ENCODE data around the gene TRIM68.

Gene TRIM68

GRCh38 chr11:4606231-4607015 is 1.6 kb downstream of the TRIM68 start:
- no peak for DNase-seq (ENCODE audit: low read depth)

GRCh38 chr11:4605057-4605456 is 3.0 kb downstream of the TRIM68 start:
- no peak for DNase-seq (ENCODE audit: low read depth)

GRCh38 chr11:4593739-4594138 is 14.3 kb downstream of the TRIM68 start, which contains the start of gene OR52I1:
Gene OR52I1, plus strand, starts transcription at chr11:4594039. Its CDS starts 0 bp downstream, at chr11:4594039.
- DNase-seq (ENCODE audit: low read depth) = no peak

- no peak for DNase-seq (ENCODE audit: low read depth)
Observed at GRCh38 chr11:4589017-4589416, 19.0 kb downstream of the TRIM68 start.

- no peak for DNase-seq (ENCODE audit: low read depth)
Observed at GRCh38 chr11:4581443-4581842, 26.6 kb downstream of the TRIM68 start, which contains the start of gene OR52I2. Gene OR52I2, plus strand, starts transcription at chr11:4581743.

- no peak for DNase-seq (ENCODE audit: low read depth)
Observed at GRCh38 chr11:4580124-4580523, 27.9 kb downstream of the TRIM68 start.

GRCh38 chr11:4578624-4579023 is 29.4 kb downstream of the TRIM68 start:
- no peak for DNase-seq (ENCODE audit: low read depth)

- DNase-seq (ENCODE audit: low read depth) = no peak
Observed at GRCh38 chr11:4577761-4578160, 30.3 kb downstream of the TRIM68 start.

GRCh38 chr11:4576880-4577279 is 31.2 kb downstream of the TRIM68 start:
- no peak for DNase-seq (ENCODE audit: low read depth)

- DNase-seq (ENCODE audit: low read depth) = no peak
Observed at GRCh38 chr11:4569075-4569474, 39.0 kb downstream of the TRIM68 start.

- no peak for DNase-seq (ENCODE audit: low read depth)
Observed at GRCh38 chr11:4565371-4565770, 42.7 kb downstream of the TRIM68 start.

GRCh38 chr11:4560467-4560866 is 47.6 kb downstream of the TRIM68 start:
- DNase-seq (ENCODE audit: low read depth) = no peak

GRCh38 chr11:4559527-4560440 is 48.2 kb downstream of the TRIM68 start:
- no peak for DNase-seq (ENCODE audit: low read depth)

- no peak for DNase-seq (ENCODE audit: low read depth)
Observed at GRCh38 chr11:4551346-4551979, 56.6 kb downstream of the TRIM68 start.

Measured in stimulated activated CD4-positive, alpha-beta T cell treated with anti-CD3 and anti-CD28 coated beads, Interleukin-2, amount 100 ng/mL, for 4 hours (primary cell).